Stimulated activated CD4-positive, alpha-beta T cell treated with anti-CD3 and anti-CD28 coated beads, TNF-alpha, amount 100 ng/mL, for 24 hours (primary cell): Measurements from ENCODE around the gene FGF3.
"Not testable (repeated sequence)": the region's sequence is repeated elsewhere in the genome, so short reads cannot be mapped to it uniquely, and the experiment has no call there.

Experiments used
- DNase-seq, 3 experiments: peaks; one replicate each; pipeline ENCODE4 v3.0.0-alpha.2; 2020; ENCODE audit warnings: low read depth in 3 of 3

The FGF3 gene

DNA sequence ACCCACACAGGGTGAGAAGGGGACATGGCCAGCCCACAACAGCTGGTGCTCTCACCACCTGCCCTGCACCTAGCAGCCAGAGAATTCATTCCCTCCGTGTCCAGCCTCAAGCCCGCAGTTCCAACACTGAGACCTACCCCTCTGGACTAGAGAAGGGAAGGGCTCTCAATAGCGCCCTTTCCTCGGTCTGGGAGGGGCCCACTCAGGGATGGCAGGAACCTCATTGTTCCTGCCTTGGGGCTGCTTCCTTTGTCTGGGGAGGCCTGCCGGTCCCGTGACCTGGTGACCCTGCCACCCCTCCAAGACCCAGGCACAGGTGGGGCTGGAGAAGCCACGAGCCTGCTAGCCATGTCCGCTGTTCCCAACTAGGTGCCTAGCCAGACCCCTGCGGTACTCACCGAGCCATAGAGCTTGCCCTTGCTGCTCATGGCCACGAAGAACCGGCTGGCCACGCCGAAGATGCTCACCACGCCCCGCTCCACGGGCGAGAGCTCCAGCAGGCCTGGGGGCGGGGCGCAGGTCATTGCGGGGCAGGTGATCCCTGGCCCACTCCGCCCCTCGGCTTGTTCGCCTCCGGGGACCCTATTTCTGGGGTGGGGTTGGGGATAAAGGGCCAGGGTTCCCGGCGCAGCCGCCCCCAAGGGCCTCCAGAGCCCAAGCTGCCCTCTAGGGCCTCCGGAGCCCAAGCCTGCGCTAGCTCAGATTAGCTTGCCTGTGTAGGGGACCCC is 45.4 kb downstream of the FGF3 start:
- DNase-seq: no peak

- DNase-seq: no peak
Observed at GRCh38 chr11:69771466-69771865, 47.8 kb downstream of the FGF3 start.

GRCh38 chr11:69770540-69770939 is 48.7 kb downstream of the FGF3 start:
- no peak for DNase-seq

- no peak for DNase-seq
Observed at GRCh38 chr11:69765498-69765995, 53.7 kb downstream of the FGF3 start.

DNA sequence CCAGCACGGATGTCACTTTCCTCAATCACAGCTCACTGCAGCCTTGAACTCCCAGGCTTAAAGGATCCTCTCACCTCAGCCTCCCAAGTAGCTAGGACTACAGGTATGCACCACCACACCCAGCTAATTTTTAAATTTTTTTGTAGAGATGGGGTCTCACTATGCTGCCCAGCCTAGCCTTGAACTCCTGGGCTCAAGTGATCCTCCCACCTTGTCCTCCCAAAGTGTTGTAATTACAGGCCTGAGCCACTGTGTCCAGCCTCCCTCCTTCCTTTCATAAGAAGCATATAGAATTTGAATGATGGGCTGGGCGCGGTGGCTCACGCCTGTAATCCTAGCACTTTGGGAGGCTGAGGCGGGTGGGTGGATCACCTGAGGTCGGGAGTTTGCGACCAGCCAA is 54.3 kb downstream of the FGF3 start:
- not testable (repeated sequence) for DNase-seq

GRCh38 chr11:69760319-69760718 is 58.9 kb downstream of the FGF3 start:
- DNase-seq: no peak
